T-cell (primary cell): ENCODE data around the gene TAF1D. TPM values are rescaled to one million over a fixed set of nuclear protein-coding genes. Genes with fewer than 3 reads are reported as not detected.
A peak's percentile ranks its signal among the peaks of the same experiment; 100 is the strongest.

Experiments
- ATAC-seq, 4 experiments: fragments of 200-7000 bp in 3 of 4; fragments of 150-1000 bp in 1 of 4; cut with Tn5 transposase; replicated peaks in 1 of 4; 1 replicate in 3 of 4; 2 replicates in 1 of 4; pipeline ENCODE4 v1.10.0; 2021; ENCODE audit warnings: moderate library complexity in 3 of 4, mild to moderate bottlenecking in 2 of 4, moderate number of reproducible peaks in 1 of 4
- CTCF ChIA-PET, 2 donors: fragments of 300-600 bp; sonication (Branson Sonifier 250); formaldehyde crosslinking; loops; one replicate each; lab custom pipeline; 2022; ENCODE audit warnings: antibody characterized with exemption in 2 of 2; lab: Charles Lee
- POLR2A ChIA-PET, 2 donors: fragments of 300-600 bp; sonication (Branson Sonifier 250); formaldehyde crosslinking; loops; one replicate each; lab custom pipeline; 2022; ENCODE audit warnings: antibody characterized with exemption in 2 of 2; lab: Charles Lee
- DNase-seq, 35 experiments: peaks; one replicate each; pipeline versions ENCODE4 v3.0.0 to v3.0.0-alpha.2; 2013 to 2023
- H3K27ac ChIP-seq: one replicate; pipeline ENCODE4 v1.5.1; 2013; ENCODE audit warnings: low read length
- H3K27me3 ChIP-seq, 2 experiments: replicated peaks in 1 of 2; 1 replicate in 1 of 2; 2 replicates in 1 of 2; pipeline versions ENCODE4 v1.6.1 to v1.7.0; 2013; ENCODE audit warnings: low read length in 1 of 2, mixed read lengths in 1 of 2; ENCODE audit not compliant: control insufficient read depth in 2 of 2, insufficient read depth in 2 of 2; ENCODE audit errors: extremely low read depth in 1 of 2
- H3K36me3 ChIP-seq, 2 donors: 1 replicate in 1 of 2; 2 replicates in 1 of 2; pipeline versions ENCODE4 v1.6.1 to v1.7.0; 2013; ENCODE audit warnings: low read length in 1 of 2; ENCODE audit not compliant: control insufficient read depth in 2 of 2, insufficient read depth in 1 of 2; ENCODE audit errors: extremely low read depth in 1 of 2
- H3K4me1 ChIP-seq, 2 experiments: 1 replicate in 1 of 2; 2 replicates in 1 of 2; pipeline versions ENCODE4 v1.6.1 to v1.7.0; 2013; ENCODE audit warnings: low read length in 2 of 2, mixed read lengths in 1 of 2; ENCODE audit not compliant: insufficient read depth in 2 of 2, control insufficient read depth in 1 of 2; ENCODE audit errors: extremely low read depth in 1 of 2
- H3K4me3 ChIP-seq, 2 donors: 1 replicate in 1 of 2; 2 replicates in 1 of 2; pipeline versions ENCODE4 v1.5.1 to v1.7.0; 2013; ENCODE audit warnings: mild to moderate bottlenecking in 2 of 2, low read length in 1 of 2, moderate library complexity in 1 of 2; ENCODE audit not compliant: control insufficient read depth in 1 of 2; ENCODE audit errors: extremely low read depth in 1 of 2
- H3K9me3 ChIP-seq: 2 replicates; pipeline ENCODE4 v1.7.0; 2013
- H3K27ac Mint-ChIP-seq, 2 donors: one replicate each; pipeline ENCODE4 v1.8.0; 2020 to 2021; ENCODE audit warnings: mild to moderate bottlenecking in 2 of 2, mixed read lengths in 2 of 2
- H3K27me3 Mint-ChIP-seq, 2 donors: one replicate each; pipeline ENCODE4 v1.8.0; 2021 to 2022; ENCODE audit warnings: mixed read lengths in 2 of 2
- H3K36me3 Mint-ChIP-seq: one replicate; pipeline ENCODE4 v1.8.0; 2021; ENCODE audit warnings: mixed read lengths
- H3K4me1 Mint-ChIP-seq, 3 donors: one replicate each; pipeline ENCODE4 v1.8.0; 2020 to 2022; ENCODE audit warnings: mixed read lengths in 3 of 3, mild to moderate bottlenecking in 1 of 3
- H3K4me3 Mint-ChIP-seq, 3 donors: one replicate each; pipeline ENCODE4 v1.8.0; 2020 to 2022; ENCODE audit warnings: mild to moderate bottlenecking in 3 of 3, mixed read lengths in 3 of 3, moderate library complexity in 3 of 3
- H3K9me3 Mint-ChIP-seq, 3 donors: one replicate each; pipeline ENCODE4 v1.8.0; 2020 to 2022; ENCODE audit warnings: mixed read lengths in 3 of 3
- WGBS: methylation state at CpG from one replicate; pipeline ENCODE4 v1.1.5; 2013; ENCODE audit warnings: missing lambda C conversion rate; ENCODE audit not compliant: insufficient coverage; 5-methylcytosine and 5-hydroxymethylcytosine counted together
- total RNA-seq, 35 experiments: library from RNA in 6 of 35; stranded (reverse) in 6 of 35; fragments of 120-200 nt in 1 of 35; gene quantifications; one replicate each; pipeline versions ENCODE4 v1.2.1 to v1.2.4 and lab custom pipeline; 2013 to 2026

The TAF1D gene
- total RNA-seq, 5 donors from 2014 or later (not counting 1 experiment from before 2014, with no cell fraction given) = 130 to 177 (median 152) TPM

DNA sequence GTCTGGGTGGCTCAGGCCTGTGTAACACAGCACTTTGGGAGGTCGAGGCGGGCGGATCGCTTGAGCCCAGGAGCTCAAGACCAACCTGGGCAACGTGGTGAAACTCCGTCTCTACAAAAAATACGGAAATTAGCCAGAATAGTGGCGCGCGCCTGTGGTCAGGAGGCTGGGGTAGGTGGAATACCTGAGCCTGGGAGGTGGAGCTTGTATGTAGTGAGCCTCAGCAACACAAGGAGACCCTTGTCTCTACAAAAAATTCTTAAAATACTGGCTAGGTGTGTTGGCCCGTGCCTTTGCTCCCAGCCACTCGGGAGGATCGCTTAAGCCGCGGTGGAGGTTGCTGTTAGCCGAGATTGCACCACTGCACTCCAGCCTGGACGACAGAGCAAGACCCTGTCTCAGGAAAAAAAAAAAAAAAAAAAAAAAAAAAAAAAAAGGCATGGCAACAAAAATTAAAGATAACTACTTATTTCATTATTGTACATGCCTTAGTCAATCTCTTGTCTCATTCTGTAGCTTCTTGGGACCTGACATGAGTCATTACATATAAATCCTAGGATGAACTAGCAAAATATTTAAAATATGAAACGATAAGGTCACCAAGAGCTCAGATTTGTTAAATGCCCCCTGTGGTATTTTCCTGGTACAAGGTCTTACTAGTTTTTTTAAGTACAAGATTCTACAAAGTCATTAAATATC, 1.1 kb downstream of the TAF1D start:
- peak in 4 of 35 experiments; percentile 7 to 47 (median 8) for DNase-seq
- Mint-ChIP-seq H3K9me3 (no peaks in the 10 kb centered on the region), H3K27me3 (no peaks in the 10 kb centered on the region), H3K4me3 (peak overlapping the region; percentile 100), H3K4me1 (peaks cover 80 to 91% (median 81%) of the 10 kb centered on the region in 3 donors), H3K27ac (peak overlapping the region; percentile 100), H3K36me3 (peaks cover 49% of the 10 kb centered on the region)
- WGBS = 10% methylated on average over 5 of the region's 18 CpGs
- Histone ChIP-seq H3K36me3 (peaks cover 5 to 46% of the 10 kb centered on the region in 2 donors), H3K27me3 (no peaks in the 10 kb centered on the region), H3K4me3 (peak overlapping the region; percentile 78 to 95), H3K9me3 (no peaks in the 10 kb centered on the region), H3K27ac (peak overlapping the region; percentile 93), H3K4me1 (peaks cover 25 to 36% of the 10 kb centered on the region in 2 experiments)
- ATAC-seq = no peak
- ChIA-PET POLR2A (interaction anchor here (0.6 to 3.8 kb wide), 15 partner anchors 9 to 1330 kb away, joined by 3 to 41 read pairs (median 5); partner anchors contain the start of genes CEP295 (in 2 of the 2) and MED17 (in 2 of the 2)), CTCF (interaction anchor here (0.6 to 3.5 kb wide), 7 partner anchors 42 to 776 kb away, joined by 3 to 37 read pairs (median 7); partner anchors contain the start of genes MED17 (in 2 of the 2) and CEP295 (in 1 of the 2))

DNA sequence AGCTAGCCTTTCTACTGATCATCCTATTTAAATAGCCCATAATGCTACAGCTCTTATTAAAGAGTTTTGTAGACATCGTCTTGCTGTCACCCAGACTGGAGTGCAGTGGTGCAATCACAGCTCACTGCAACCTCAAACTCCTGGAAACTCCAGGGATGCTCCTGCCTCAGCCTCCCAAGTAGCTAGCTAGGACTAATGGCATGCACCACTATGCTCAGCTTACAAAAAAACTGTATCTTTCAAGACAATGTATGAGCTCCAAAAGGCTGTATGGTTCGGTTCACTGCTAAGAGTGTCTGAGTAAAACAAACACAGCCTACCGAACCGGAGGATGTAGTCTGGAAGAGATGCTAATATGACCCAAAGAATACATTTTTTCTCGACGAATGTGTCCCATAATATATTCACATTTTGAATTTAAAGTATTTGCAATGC, 2.6 kb downstream of the TAF1D start:
- Histone ChIP-seq H3K27me3 (no peaks in the 10 kb centered on the region), H3K36me3 (peaks cover 5 to 60% of the 10 kb centered on the region in 2 donors), H3K4me1 (peaks cover 31 to 36% of the 10 kb centered on the region in 2 experiments), H3K27ac (peak overlapping the region; percentile 38), H3K9me3 (no peaks in the 10 kb centered on the region), H3K4me3 (peak overlapping the region in 1 of 2 donors; percentile 4)
- DNase-seq (peak in 1 of 35 experiments; percentile 18), ATAC-seq (no peak)
- Mint-ChIP-seq H3K4me3 (peak overlapping the region; percentile 85 to 100 (median 100)), H3K36me3 (peaks cover 58% of the 10 kb centered on the region), H3K4me1 (peaks cover 82 to 86% (median 82%) of the 10 kb centered on the region in 3 donors), H3K27ac (peak overlapping the region; percentile 90 to 93), H3K27me3 (no peaks in the 10 kb centered on the region), H3K9me3 (no peaks in the 10 kb centered on the region)
- 14% methylated on average over 1 of the region's 6 CpGs for WGBS
- CTCF ChIA-PET = interaction anchor here (0.5 to 1.1 kb wide), 3 partner anchors 17 to 45 kb away, joined by 3 to 5 read pairs (median 3); partner anchors contain the start of gene MED17 (in 1 of the 2)
- POLR2A ChIA-PET = interaction anchor here (0.7 to 1.8 kb wide), 3 partner anchors 51 to 579 kb away, joined by 3 to 4 read pairs (median 4); no protein-coding TSS in a partner anchor

DNA sequence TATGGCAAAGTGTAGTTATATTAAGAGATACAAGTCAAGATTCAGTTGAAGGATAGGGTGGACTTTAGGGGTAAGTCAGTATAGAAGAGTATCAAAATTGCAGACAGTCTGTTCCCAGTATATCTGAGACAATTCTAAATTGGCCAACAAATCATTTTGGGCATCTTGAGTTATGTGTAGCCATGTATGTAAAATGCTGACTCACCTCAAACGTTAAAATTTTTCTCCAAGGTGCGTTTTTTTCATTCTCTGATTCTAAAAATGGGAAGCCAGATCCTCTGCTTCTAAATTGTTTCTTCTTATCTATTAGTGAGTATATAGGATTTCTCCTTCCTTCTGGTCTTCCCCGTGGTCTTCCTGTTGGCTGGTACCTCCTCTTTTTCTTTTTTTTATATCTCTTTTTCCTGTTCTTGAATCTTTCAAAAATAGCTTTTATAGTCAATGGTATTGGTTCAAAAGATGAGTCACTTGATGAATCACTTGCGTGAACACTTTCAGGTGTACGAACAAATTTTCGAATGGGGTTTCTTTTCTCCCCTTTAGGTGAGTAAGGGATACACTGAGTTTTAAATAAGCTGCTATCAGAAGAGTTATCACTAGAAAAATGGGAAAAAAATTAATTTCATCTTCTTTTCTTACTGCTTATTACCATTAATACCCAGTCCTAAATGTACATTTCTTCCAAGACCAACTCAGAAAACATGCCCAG, 3.2 kb downstream of the TAF1D start:
- no peaks in the 10 kb centered on the region for H3K27me3 ChIP-seq
- Mint-ChIP-seq H3K4me1 (peaks cover 78 to 87% (median 83%) of the 10 kb centered on the region in 3 donors), H3K27ac (peak overlapping the region; percentile 90 to 93), H3K9me3 (no peaks in the 10 kb centered on the region), H3K27me3 (no peaks in the 10 kb centered on the region), H3K4me3 (peak overlapping the region; percentile 85 to 100 (median 100)), H3K36me3 (peaks cover 61% of the 10 kb centered on the region)
- H3K4me1 ChIP-seq = peaks cover 35 to 36% of the 10 kb centered on the region in 2 experiments
- CTCF ChIA-PET = interaction anchor here (0.5 to 1.1 kb wide), 3 partner anchors 17 to 46 kb away, joined by 3 to 5 read pairs (median 3); partner anchors contain the start of gene MED17 (in 1 of the 2)
- no peak for ATAC-seq
- peak overlapping the region; percentile 38 for H3K27ac ChIP-seq
- no peaks in the 10 kb centered on the region for H3K9me3 ChIP-seq
- DNase-seq = peak in 1 of 35 experiments; percentile 29
- WGBS = no CpG with 5 or more reads among the region's 6 CpGs
- POLR2A ChIA-PET = interaction anchor here (0.6 to 1.8 kb wide), 4 partner anchors 11 to 579 kb away, joined by 3 to 4 read pairs (median 4); no protein-coding TSS in a partner anchor
- H3K36me3 ChIP-seq = peaks cover 5 to 60% of the 10 kb centered on the region in 2 donors
- peak overlapping the region in 1 of 2 donors; percentile 4 for H3K4me3 ChIP-seq

DNA sequence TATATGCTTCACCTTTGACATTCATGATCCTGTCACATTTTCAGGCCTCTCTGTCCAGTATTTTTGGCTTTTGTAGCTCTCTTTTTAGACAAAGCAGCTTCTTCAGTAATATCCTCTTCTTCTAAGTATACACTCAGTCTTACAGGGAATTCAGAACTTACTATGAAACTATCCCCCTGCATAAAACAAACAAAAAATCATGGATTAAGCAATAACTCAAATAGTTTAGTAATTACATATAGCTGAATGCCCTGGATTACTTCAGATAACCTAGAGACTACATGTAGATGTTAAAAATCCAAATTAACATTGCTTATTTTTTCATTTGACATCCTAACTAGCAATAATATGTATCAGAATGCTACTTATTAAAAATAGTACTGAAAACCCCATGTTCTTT, 5.2 kb downstream of the TAF1D start:
- no peak overlapping the region for H3K4me3 Mint-ChIP-seq
- peaks cover 5 to 76% of the 10 kb centered on the region in 2 donors for H3K36me3 ChIP-seq
- H3K27ac ChIP-seq = peak overlapping the region; percentile 32
- peaks cover 24 to 32% of the 10 kb centered on the region in 2 experiments for H3K4me1 ChIP-seq
- H3K27me3 Mint-ChIP-seq = no peaks in the 10 kb centered on the region
- H3K9me3 ChIP-seq = no peaks in the 10 kb centered on the region
- peaks cover 75% of the 10 kb centered on the region for H3K36me3 Mint-ChIP-seq
- ATAC-seq (no peak), DNase-seq (no peak)
- ChIA-PET POLR2A (interaction anchor here (0.6 kb wide), 2 partner anchors 74 to 191 kb away, joined by 4 to 5 read pairs; no protein-coding TSS in a partner anchor), CTCF (interaction anchor here in 1 of 2 donors (0.6 kb wide), 1 partner anchor 541 kb away, joined by 11 read pairs; no protein-coding TSS in a partner anchor)
- no peaks in the 10 kb centered on the region for H3K9me3 Mint-ChIP-seq
- H3K4me3 ChIP-seq = no peak overlapping the region
- H3K4me1 Mint-ChIP-seq = peaks cover 59 to 77% (median 75%) of the 10 kb centered on the region in 3 donors
- H3K27ac Mint-ChIP-seq = peak overlapping the region; percentile 48 to 78
- no peaks in the 10 kb centered on the region for H3K27me3 ChIP-seq

DNA sequence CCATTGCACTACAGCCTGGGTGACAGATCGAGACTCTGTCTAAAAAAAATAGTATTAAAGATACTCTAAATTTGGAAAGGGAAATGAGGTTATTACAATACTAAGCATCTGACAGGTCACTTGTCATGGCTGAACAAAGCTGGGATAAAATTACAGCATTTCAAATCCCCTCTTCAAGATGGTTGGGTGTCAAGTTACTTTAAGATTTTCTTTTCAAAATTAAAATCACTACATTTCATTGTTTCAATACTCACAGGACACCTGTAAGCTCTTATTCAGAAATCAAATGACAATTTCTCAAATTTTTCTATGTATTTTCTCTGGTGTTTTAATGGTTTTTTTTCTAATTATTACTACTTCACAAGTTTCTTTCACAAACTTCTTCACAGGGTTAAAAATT, 5.7 kb downstream of the TAF1D start:
- H3K4me3 Mint-ChIP-seq = no peak overlapping the region
- Histone ChIP-seq H3K36me3 (peaks cover 5 to 81% of the 10 kb centered on the region in 2 donors), H3K27ac (peak overlapping the region; percentile 32), H3K9me3 (no peaks in the 10 kb centered on the region), H3K4me3 (no peak overlapping the region), H3K27me3 (no peaks in the 10 kb centered on the region), H3K4me1 (peaks cover 24 to 32% of the 10 kb centered on the region in 2 experiments)
- peaks cover 74% of the 10 kb centered on the region for H3K36me3 Mint-ChIP-seq
- H3K27me3 Mint-ChIP-seq = no peaks in the 10 kb centered on the region
- ChIA-PET POLR2A (interaction anchor here in 1 of 2 donors (0.6 kb wide), 1 partner anchor 90 kb away, joined by 13 read pairs; no protein-coding TSS in a partner anchor), CTCF (interaction anchor here in 1 of 2 donors (0.6 kb wide), 1 partner anchor 14 kb away, joined by 4 read pairs; no protein-coding TSS in a partner anchor)
- H3K4me1 Mint-ChIP-seq = peaks cover 56 to 77% (median 73%) of the 10 kb centered on the region in 3 donors
- peak overlapping the region; percentile 48 to 78 for H3K27ac Mint-ChIP-seq
- WGBS = no CpG with 5 or more reads among the region's 1 CpG
- H3K9me3 Mint-ChIP-seq = no peaks in the 10 kb centered on the region
- DNase-seq (no peak), ATAC-seq (no peak)
